Measurements from ENCODE around the gene ANKRD55.
"Not testable (repeated sequence)": the region's sequence is repeated elsewhere in the genome, so short reads cannot be mapped to it uniquely, and the experiment has no call there.

DNA sequence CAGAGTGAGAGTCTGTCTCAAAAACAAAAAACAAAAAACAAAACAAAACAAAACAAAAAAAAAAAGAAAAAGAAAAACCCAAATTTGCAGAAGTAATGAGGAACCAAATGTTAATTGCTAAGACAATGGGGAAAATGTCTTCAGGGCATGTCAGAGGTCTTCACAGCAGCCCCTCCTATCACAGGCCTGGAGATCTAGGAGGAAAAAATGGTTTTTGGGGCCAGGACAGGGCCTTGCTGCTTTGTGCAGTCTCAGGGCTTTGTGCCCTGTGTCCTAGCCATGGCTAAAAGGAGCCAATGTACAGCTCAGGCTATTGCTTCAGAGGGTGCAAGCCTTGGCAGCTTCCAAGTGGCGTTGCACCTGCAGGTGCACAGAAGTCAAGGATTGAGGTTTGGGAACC, 9.1 kb upstream of the ANKRD55 start:
- not testable (repeated sequence) for TF ChIP-seq EP300 (IDR thresholded peaks at IDR 0.05; ENCODE audit: borderline replicate concordance in 1 of 2, low read depth in 1 of 2, low read length in 1 of 2); JUND (IDR thresholded peaks at IDR 0.05)
- TF ChIP-seq, protein P1, sequence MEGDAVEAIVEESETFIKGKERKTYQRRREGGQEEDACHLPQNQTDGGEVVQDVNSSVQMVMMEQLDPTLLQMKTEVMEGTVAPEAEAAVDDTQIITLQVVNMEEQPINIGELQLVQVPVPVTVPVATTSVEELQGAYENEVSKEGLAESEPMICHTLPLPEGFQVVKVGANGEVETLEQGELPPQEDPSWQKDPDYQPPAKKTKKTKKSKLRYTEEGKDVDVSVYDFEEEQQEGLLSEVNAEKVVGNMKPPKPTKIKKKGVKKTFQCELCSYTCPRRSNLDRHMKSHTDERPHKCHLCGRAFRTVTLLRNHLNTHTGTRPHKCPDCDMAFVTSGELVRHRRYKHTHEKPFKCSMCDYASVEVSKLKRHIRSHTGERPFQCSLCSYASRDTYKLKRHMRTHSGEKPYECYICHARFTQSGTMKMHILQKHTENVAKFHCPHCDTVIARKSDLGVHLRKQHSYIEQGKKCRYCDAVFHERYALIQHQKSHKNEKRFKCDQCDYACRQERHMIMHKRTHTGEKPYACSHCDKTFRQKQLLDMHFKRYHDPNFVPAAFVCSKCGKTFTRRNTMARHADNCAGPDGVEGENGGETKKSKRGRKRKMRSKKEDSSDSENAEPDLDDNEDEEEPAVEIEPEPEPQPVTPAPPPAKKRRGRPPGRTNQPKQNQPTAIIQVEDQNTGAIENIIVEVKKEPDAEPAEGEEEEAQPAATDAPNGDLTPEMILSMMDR (IDR thresholded peaks at IDR 0.05): not testable (repeated sequence)
